GM18519 (cell line): ENCODE results near the gene GPR3.
"Not testable (repeated sequence)": the region's sequence is repeated elsewhere in the genome, so short reads cannot be mapped to it uniquely, and the experiment has no call there.

Source experiments
- ATAC-seq: cut with Tn5 transposase; IDR thresholded peaks from one replicate; pipeline ENCODE4 v1.9.1; 2021; ENCODE audit warnings: mild to moderate bottlenecking, moderate library complexity; ENCODE audit not compliant: unreplicated experiment, low FRiP score

Gene GPR3

GRCh38 chr1:27377760-27378495, 14.5 kb upstream of the GPR3 start:
- ATAC-seq: no peak

GRCh38 chr1:27379564-27380122, 12.8 kb upstream of the GPR3 start:
- no peak for ATAC-seq

GRCh38 chr1:27380224-27380623, 12.2 kb upstream of the GPR3 start:
- no peak for ATAC-seq

GRCh38 chr1:27380766-27381733, 11.4 kb upstream of the GPR3 start:
- ATAC-seq: no peak

GRCh38 chr1:27381969-27382762, 10.3 kb upstream of the GPR3 start:
- no peak for ATAC-seq

- no peak for ATAC-seq
Measured at GRCh38 chr1:27383039-27383605, 9.3 kb upstream of the GPR3 start, which contains the start of gene CD164L2. CD164L2 (minus strand) TSS chr1:27383333; CDS start chr1:27383239, 94 bp downstream.

- ATAC-seq: no peak
Measured at GRCh38 chr1:27383661-27384060, 8.8 kb upstream of the GPR3 start.

GRCh38 chr1:27384797-27385196, 7.6 kb upstream of the GPR3 start:
- ATAC-seq: not testable (repeated sequence)

GRCh38 chr1:27388337-27389005, 4.0 kb upstream of the GPR3 start:
- ATAC-seq: no peak

GRCh38 chr1:27391511-27392095, 819 bp upstream of the GPR3 start:
- no peak for ATAC-seq

- ATAC-seq: no peak
Measured at GRCh38 chr1:27392778-27393635, 585 bp downstream of the GPR3 start.

GRCh38 chr1:27393641-27394281, 1.3 kb downstream of the GPR3 start:
- ATAC-seq: no peak

GRCh38 chr1:27394282-27394658, 1.8 kb downstream of the GPR3 start:
- ATAC-seq: no peak

GRCh38 chr1:27394925-27395324, 2.5 kb downstream of the GPR3 start:
- no peak for ATAC-seq

GRCh38 chr1:27395441-27396195, 3.2 kb downstream of the GPR3 start:
- ATAC-seq: no peak

GRCh38 chr1:27397110-27397509, 4.7 kb downstream of the GPR3 start:
- no peak for ATAC-seq

GRCh38 chr1:27397749-27398148, 5.3 kb downstream of the GPR3 start:
- no peak for ATAC-seq
